CD14-positive monocyte (primary cell): ENCODE data around the gene TRIM27. TPM values are rescaled to one million over a fixed set of nuclear protein-coding genes. Genes with fewer than 3 reads are reported as not detected.

Source experiments
- DNase-seq, 3 donors: peaks; one replicate each; pipeline ENCODE4 v3.0.0-alpha.2; 2011 to 2022
- H2AFZ ChIP-seq: 2 replicates; pipeline ENCODE4 v1.6.0; 2012; ENCODE audit warnings: mild to moderate bottlenecking, low read depth, low read length, inconsistent platforms; ENCODE audit not compliant: insufficient read depth, poor library complexity, severe bottlenecking
- H3K27ac ChIP-seq, 2 donors: 1 replicate in 1 of 2; 2 replicates in 1 of 2; pipeline ENCODE4 v1.5.1; 2012 to 2013; ENCODE audit warnings: low read length in 2 of 2, control low read depth in 1 of 2, inconsistent platforms in 1 of 2, low read depth in 1 of 2, mild to moderate bottlenecking in 1 of 2
- H3K27me3 ChIP-seq, 2 donors: one replicate each; pipeline versions ENCODE4 v1.6.0 to v1.6.1; 2011 to 2013; ENCODE audit warnings: low read length in 2 of 2; ENCODE audit not compliant: control insufficient read depth in 2 of 2, insufficient read depth in 2 of 2
- H3K36me3 ChIP-seq, 2 donors: replicated peaks in 1 of 2; 1 replicate in 1 of 2; 2 replicates in 1 of 2; pipeline versions ENCODE4 v1.5.1 to v1.6.1; 2012 to 2013; ENCODE audit warnings: low read length in 2 of 2, control low read depth in 1 of 2, inconsistent platforms in 1 of 2, mild to moderate bottlenecking in 1 of 2; ENCODE audit not compliant: insufficient read depth in 2 of 2, control insufficient read depth in 1 of 2
- H3K4me1 ChIP-seq, 2 donors: 1 replicate in 1 of 2; 2 replicates in 1 of 2; pipeline versions ENCODE4 v1.5.1 to v1.6.1; 2012 to 2013; ENCODE audit warnings: low read length in 2 of 2, control low read depth in 1 of 2, inconsistent platforms in 1 of 2, mild to moderate bottlenecking in 1 of 2, moderate library complexity in 1 of 2; ENCODE audit not compliant: insufficient read depth in 2 of 2, control insufficient read depth in 1 of 2
- H3K4me2 ChIP-seq: replicated peaks from 2 replicates; pipeline ENCODE3; 2012; ENCODE audit warnings: low read length, moderate library complexity, mild to moderate bottlenecking; ENCODE audit not compliant: poor library complexity, severe bottlenecking; ENCODE audit errors: extremely low read depth
- H3K4me3 ChIP-seq, 3 experiments: fragments of 200-600 bp in 1 of 3; sonication (generic) in 1 of 3; replicated peaks in 1 of 3; 1 replicate in 2 of 3; 2 replicates in 1 of 3; pipeline ENCODE4 v1.5.1; 2011 to 2013; ENCODE audit warnings: low read length in 3 of 3, mild to moderate bottlenecking in 3 of 3, control low read depth in 2 of 3, low read depth in 2 of 3, inconsistent platforms in 1 of 3, moderate library complexity in 1 of 3
- H3K79me2 ChIP-seq: 2 replicates; pipeline ENCODE4 v1.6.0; 2012; ENCODE audit warnings: mild to moderate bottlenecking, control low read depth, inconsistent platforms, low read length, moderate library complexity; ENCODE audit not compliant: insufficient read depth
- H3K9ac ChIP-seq: 2 replicates; pipeline ENCODE4 v1.6.0; 2017; ENCODE audit warnings: low read length, mild to moderate bottlenecking; ENCODE audit not compliant: insufficient read depth, poor library complexity, severe bottlenecking
- H3K9me3 ChIP-seq, 2 donors: replicated peaks in 1 of 2; 1 replicate in 1 of 2; 2 replicates in 1 of 2; pipeline versions ENCODE4 v1.5.1 to v1.6.1; 2012 to 2013; ENCODE audit warnings: low read length in 2 of 2, control low read depth in 1 of 2; ENCODE audit not compliant: control insufficient read depth in 1 of 2, insufficient read depth in 1 of 2
- H4K20me1 ChIP-seq: 2 replicates; pipeline ENCODE4 v1.6.0; 2012; ENCODE audit warnings: mild to moderate bottlenecking, low read length, control low read depth, moderate library complexity; ENCODE audit not compliant: insufficient read depth
- H3K27ac Mint-ChIP-seq, 7 donors: one replicate each; pipeline ENCODE4 v1.8.0; 2020; ENCODE audit warnings: mild to moderate bottlenecking in 7 of 7, mixed read lengths in 7 of 7, moderate library complexity in 6 of 7, inconsistent platforms in 2 of 7
- H3K27me3 Mint-ChIP-seq, 3 donors: one replicate each; pipeline ENCODE4 v1.8.0; 2021 to 2022; ENCODE audit warnings: low read depth in 3 of 3, mild to moderate bottlenecking in 3 of 3, mixed read lengths in 3 of 3, moderate library complexity in 3 of 3, inconsistent platforms in 1 of 3
- H3K36me3 Mint-ChIP-seq, 2 donors: one replicate each; pipeline ENCODE4 v1.8.0; 2020; ENCODE audit warnings: mixed read lengths in 2 of 2, inconsistent platforms in 1 of 2, mild to moderate bottlenecking in 1 of 2
- H3K4me1 Mint-ChIP-seq: one replicate; pipeline ENCODE4 v1.8.0; 2020; ENCODE audit warnings: mild to moderate bottlenecking, mixed read lengths
- H3K4me3 Mint-ChIP-seq, 2 donors: one replicate each; pipeline ENCODE4 v1.8.0; 2020; ENCODE audit warnings: mild to moderate bottlenecking in 2 of 2, mixed read lengths in 2 of 2, moderate library complexity in 1 of 2
- H3K9me3 Mint-ChIP-seq, 7 donors: one replicate each; pipeline ENCODE4 v1.8.0; 2020 to 2022; ENCODE audit warnings: mixed read lengths in 7 of 7, mild to moderate bottlenecking in 6 of 7, moderate library complexity in 6 of 7, inconsistent platforms in 2 of 7
- WGBS: methylation state at CpG from one replicate; pipeline ENCODE4 v1.1.5; 2013; ENCODE audit warnings: missing lambda C conversion rate; ENCODE audit not compliant: insufficient coverage; 5-methylcytosine and 5-hydroxymethylcytosine counted together
- intact Hi-C, 2 donors: fragments of 100-400 bp; cut with micrococcal nuclease; formaldehyde crosslinking; loops; one replicate each; pipeline versions ENCODE4 v1.15.0 to v1.15.1; 2023
- polyA plus RNA-seq, 3 donors: library from polyadenylated mRNA; depleted of rRNA in 1 of 3; unstranded in 2 of 3; stranded (reverse) in 1 of 3; fragments of 300-500 nt in 2 of 3; fragments of >200 nt in 1 of 3; fragmentation: Illumina TruSeq in 2 of 3; gene quantifications; 1 replicate in 2 of 3; 2 replicates in 1 of 3; pipeline ENCODE4 v1.2.3, GENCODE V29; 2012 to 2021
- TF ChIP-seq, protein P1 (sequence below): fragments of 200-600 bp; IDR thresholded peaks from one replicate; pipeline ENCODE4 v1.8.0; 2022; ENCODE audit warnings: antibody characterized with exemption, mild to moderate bottlenecking

Gene TRIM27
- polyA plus RNA-seq, 3 donors, result 39.2 to 44.0 (median 42.2) TPM

DNA sequence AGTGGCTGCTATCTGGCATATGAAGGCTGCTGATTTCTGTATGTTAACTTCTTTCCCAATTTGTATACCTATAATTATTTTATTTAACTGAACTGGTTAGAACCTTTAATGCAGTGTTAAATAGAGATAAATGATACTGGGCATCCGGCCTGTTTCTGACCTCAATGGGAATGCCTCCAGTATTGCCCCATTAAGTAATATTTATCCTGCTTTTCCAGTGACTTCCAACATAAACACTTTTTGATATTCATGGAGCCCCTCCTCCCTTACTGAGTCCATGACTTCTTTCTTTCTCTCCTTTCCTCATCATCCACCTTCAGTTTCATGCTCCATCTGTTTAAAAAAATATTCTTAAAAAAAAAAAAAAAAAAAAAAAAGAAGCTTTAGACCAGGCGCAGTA, 8.8 kb downstream of the TRIM27 start:
- no peak for DNase-seq
- Histone ChIP-seq H3K27me3 (no peaks in the 10 kb centered on the region), H3K4me3 (no peak overlapping the region), H3K4me2 (no peak overlapping the region), H3K4me1 (peaks cover 35 to 39% of the 10 kb centered on the region in 2 donors), H3K36me3 (peaks cover 70 to 83% of the 10 kb centered on the region in 2 donors), H2AFZ (no peak overlapping the region), H3K79me2 (peaks cover 73% of the 10 kb centered on the region), H4K20me1 (peaks cover 42% of the 10 kb centered on the region), H3K9me3 (no peaks in the 10 kb centered on the region), H3K27ac (no peak overlapping the region), H3K9ac (no peak overlapping the region)
- WGBS, result no CpG with 5 or more reads among the region's 2 CpGs
- peaks cover 0 to 6% (median 0%) of the 10 kb centered on the region in 3 donors for H3K27me3 Mint-ChIP-seq
- H3K36me3 Mint-ChIP-seq, result peaks cover 57 to 76% of the 10 kb centered on the region in 2 donors
- H3K9me3 Mint-ChIP-seq, result peaks cover 0 to 6% (median 0%) of the 10 kb centered on the region in 7 donors
- H3K4me3 Mint-ChIP-seq, result no peak overlapping the region
- TF ChIP-seq, protein P1, sequence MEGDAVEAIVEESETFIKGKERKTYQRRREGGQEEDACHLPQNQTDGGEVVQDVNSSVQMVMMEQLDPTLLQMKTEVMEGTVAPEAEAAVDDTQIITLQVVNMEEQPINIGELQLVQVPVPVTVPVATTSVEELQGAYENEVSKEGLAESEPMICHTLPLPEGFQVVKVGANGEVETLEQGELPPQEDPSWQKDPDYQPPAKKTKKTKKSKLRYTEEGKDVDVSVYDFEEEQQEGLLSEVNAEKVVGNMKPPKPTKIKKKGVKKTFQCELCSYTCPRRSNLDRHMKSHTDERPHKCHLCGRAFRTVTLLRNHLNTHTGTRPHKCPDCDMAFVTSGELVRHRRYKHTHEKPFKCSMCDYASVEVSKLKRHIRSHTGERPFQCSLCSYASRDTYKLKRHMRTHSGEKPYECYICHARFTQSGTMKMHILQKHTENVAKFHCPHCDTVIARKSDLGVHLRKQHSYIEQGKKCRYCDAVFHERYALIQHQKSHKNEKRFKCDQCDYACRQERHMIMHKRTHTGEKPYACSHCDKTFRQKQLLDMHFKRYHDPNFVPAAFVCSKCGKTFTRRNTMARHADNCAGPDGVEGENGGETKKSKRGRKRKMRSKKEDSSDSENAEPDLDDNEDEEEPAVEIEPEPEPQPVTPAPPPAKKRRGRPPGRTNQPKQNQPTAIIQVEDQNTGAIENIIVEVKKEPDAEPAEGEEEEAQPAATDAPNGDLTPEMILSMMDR, result no peak
- intact Hi-C loops, result no loop called here
- H3K27ac Mint-ChIP-seq, result peak overlapping the region in 2 of 7 donors; percentile 30 to 86
- H3K4me1 Mint-ChIP-seq, result peaks cover 39% of the 10 kb centered on the region

DNA sequence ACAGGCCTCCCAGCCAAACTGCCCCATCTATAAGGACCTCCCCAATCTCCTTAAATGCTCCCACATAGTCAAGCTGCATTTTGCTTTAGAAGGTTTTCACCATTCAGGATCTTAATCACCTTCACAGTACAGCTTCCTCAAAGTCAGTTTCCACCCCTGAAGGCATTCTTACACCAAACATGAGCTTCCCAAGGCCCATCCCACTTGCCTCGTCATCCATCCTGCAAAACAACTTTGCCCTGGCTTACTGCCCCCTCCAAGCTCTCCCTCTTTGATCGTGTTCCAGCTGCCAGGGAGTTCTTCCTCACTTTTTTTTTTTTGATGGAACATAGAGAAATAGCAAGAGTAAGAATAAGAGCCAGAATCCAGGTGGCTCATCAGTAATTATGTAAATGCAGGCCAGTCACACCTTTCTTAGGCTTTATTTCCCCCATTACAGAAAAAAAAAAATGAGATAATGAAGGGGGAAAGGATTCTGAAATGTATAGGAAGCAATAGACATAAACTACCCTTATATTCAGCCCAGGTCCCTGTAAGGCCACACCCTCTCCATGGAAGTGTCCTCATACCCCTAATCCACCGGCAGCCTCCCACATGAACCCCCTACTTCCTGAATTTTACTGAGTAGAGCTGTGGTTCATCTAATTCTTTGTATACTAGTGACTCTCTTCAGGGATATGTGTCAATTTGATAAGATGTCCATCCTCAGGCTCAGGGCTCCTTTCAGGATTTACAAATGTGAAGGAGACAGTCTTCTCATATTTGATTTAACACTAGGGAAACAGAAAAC, 12.7 kb downstream of the TRIM27 start:
- Mint-ChIP-seq H3K27me3 (no peaks in the 10 kb centered on the region), H3K9me3 (no peaks in the 10 kb centered on the region), H3K4me1 (peaks cover 26% of the 10 kb centered on the region), H3K4me3 (peak overlapping the region in 1 of 2 donors; percentile 10), H3K27ac (peak overlapping the region in 4 of 7 donors; percentile 50 to 85 (median 70)), H3K36me3 (peaks cover 55 to 77% of the 10 kb centered on the region in 2 donors)
- H3K4me3 ChIP-seq, result no peak overlapping the region
- H3K27me3 ChIP-seq, result no peaks in the 10 kb centered on the region
- H3K27ac ChIP-seq, result peak overlapping the region in 1 of 2 donors; percentile 27
- no CpG with 5 or more reads among the region's 3 CpGs for WGBS
- H3K9me3 ChIP-seq, result no peaks in the 10 kb centered on the region
- no peak overlapping the region for H2AFZ ChIP-seq
- peaks cover 44% of the 10 kb centered on the region for H4K20me1 ChIP-seq
- H3K79me2 ChIP-seq, result peaks cover 64% of the 10 kb centered on the region
- DNase-seq, result no peak
- peaks cover 23 to 24% of the 10 kb centered on the region in 2 donors for H3K4me1 ChIP-seq
- no peak overlapping the region for H3K4me2 ChIP-seq
- TF ChIP-seq, protein P1, result no peak
- H3K36me3 ChIP-seq, result peaks cover 77 to 95% of the 10 kb centered on the region in 2 donors
- no peak overlapping the region for H3K9ac ChIP-seq
- intact Hi-C loops, result no loop called here
